DMS53 treated with DMSO at 0.1 percent for 48 hours (cell line): ENCODE results near the gene NACC2.

Source experiments
- DNase-seq: peaks from one replicate; lab custom pipeline; 2025; ENCODE audit not compliant: unreplicated experiment; lab: John Stamatoyannopoulos, UW

The NACC2 gene

GRCh38 chr9:136014147-136014923 is 80.8 kb downstream of the NACC2 start:
- DNase-seq: no peak

GRCh38 chr9:136013524-136014034 is 81.5 kb downstream of the NACC2 start:
- DNase-seq: no peak

DNA sequence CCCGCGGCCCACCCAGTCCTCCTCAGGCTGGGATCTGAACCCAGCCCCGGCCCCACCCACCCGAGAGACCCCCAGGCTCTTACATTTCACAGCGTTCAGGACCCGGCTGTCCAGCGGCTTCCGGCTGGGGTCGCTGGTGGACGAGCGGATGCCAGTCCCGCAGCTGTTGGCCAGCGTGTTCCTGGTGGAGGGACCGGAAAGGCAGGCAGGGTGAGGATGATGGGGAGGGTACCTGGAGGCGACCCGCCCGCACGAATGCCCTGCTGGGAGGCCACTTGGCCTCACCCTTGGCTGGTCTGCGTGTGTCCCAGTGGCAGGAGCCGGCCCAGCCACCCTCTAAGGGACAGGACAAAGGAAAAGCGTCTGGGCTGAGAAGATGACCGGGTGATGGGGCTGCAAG is 82.0 kb downstream of the NACC2 start:
- DNase-seq: no peak

GRCh38 chr9:136012651-136013050 is 82.4 kb downstream of the NACC2 start:
- DNase-seq: no peak

DNA sequence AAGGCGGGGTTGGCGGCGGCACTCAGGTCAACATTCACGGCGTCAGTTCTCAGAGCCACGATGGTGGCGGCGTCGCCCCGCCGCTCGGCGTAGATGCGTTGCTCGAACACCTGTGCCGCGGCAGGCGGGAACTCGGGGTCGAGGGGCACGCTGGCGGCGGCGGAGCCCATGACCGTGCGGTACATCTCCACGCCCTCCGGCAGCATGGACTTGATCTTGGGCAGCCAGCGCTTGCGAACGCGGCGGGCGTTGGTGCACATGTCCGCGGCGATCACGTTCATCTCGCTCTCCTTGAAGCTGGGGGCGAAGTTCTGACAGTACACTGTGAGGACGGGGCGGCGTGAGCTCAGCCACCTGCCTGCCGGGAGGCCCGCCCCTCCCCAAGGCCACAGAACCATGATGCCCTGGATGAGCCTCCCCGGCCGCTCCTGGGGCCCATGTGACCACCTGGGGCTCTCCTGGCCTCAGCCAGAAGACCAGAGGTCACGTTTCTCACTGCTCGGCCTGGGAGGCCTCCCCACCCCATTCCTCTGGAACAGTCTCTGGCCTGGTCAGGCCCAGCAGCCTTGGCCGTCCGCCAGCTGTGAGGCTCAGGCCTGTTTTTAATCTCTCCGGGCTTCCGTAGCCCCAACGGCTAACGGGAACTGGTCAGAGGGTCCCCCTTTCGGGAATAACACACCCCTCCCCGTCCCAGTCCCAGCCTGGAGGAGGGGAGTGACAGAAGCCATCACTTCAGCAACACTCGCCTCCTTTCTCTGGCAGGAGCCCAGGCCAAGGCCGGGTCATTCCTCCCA is 83.2 kb downstream of the NACC2 start:
- no peak for DNase-seq

DNA sequence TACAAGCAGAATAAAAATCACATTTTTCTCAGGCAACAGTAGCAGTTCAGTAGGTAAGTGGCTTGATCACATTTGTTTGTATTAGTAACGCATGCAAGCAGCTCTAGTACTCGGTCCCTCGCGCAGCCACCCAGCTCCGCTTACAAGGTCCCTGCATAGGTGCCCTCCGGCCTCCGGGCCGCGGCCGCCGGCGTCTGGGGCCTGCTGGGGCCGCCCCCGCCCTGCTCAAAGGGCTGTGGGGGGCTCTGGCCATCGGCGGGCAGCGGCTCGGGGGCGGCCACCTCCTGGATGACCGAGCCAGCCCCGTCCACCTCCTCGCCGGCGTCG is 83.8 kb downstream of the NACC2 start:
- DNase-seq: no peak

DNA sequence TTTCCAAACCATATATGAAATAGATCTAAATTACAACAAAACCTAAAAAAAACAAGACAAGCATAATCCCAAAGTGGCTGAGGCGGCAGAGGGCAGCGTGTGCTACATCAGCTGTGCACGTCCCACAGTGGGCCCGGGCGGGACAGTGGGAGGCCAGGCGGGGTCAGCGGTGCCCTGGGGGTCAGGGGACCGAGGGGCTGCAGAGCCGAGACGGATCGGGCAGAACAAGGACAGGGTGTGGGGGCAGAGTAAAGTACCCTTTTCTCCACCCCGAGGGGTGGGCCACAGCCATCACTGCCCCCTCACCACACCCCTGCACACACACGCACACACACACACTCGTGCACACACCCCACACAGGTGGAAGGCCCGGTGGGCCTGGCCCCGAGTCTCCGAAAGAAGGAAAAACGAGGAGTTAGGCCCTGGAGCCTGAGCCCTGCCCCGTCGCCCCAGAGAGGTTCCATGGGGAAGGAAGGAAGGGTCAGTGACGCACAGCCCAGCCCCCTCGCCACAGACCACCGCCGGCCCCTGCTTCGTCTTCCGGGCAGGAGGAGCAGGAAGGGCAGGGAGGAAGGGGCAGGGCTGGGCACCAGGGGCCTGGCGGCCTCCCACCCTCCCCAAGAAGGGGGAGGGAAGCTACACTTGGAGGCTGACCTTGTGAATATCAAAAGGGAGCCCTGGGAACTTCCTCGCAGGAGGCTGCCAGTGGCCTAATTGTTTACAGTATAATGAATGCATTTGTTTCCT is 84.3 kb downstream of the NACC2 start:
- no peak for DNase-seq

GRCh38 chr9:136010176-136010575 is 84.9 kb downstream of the NACC2 start:
- no peak for DNase-seq

DNA sequence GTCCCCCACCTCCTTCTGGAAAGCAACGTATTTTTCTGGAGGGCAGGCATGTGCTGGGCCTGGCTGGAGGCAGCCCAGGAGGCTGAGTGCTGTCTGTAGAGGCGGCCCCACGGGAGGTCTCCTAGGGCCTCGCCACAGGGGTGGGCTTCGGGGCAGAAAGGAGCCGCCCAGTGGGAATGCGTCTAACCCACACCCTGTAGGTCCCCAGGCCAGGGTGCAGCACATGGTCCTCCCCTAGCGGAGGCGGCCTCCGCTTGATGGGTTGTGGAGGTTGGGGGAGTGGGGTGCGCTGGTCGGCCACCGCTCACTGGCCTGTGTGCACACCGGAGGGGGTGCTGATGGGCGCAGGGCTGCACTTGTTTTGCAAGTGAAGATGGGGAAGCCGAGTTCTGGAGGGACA is 85.6 kb downstream of the NACC2 start:
- DNase-seq: no peak

DNA sequence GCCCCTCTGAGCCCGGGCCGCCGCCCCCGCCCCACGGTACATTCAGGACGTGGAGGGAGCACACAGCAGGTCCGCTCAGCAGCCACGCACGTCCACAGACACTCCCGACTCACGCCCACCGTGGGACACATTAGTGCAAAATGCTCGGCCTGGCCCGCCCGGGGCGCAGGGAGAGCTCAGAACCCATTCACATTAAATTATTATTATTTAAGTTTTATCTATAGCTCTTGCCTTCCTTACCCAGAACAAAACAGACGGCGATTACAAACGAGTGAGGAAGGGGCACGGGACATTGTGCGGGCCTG is 86.4 kb downstream of the NACC2 start:
- DNase-seq: no peak

DNA sequence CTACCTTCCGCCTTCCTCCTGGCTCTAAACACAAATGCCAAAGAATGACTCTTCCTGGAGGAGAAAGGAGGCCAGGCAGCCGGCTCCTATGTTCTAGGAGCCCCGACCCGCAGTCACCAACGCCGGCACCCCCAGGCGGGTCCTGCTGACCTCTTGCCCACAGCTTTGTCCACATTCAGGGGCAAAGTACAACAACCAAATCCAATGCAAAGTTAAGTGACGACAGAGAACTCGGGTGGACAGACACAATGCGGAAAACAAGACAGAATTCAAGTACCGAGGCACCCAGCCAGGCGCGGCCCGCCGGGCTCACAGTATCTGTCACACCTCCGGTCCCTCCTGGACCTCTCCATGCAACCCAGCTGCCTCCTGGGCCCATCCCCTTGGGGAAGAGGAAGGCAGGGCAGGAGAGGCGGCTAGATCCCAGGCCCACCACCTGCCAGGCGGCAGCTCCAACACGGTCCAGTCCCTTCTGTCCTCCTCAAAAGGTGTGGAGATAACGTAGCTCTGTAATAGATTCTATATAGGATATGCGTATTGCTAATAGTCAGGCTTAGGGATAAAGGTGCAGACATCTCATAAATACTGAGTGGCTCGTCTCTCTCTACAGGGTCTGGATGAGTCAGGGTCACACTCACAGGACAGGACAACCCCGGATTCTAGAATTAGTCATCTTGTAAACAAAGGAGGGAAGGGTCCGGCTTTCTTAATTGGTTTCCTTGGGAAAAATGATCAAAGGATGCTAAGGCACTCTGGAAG is 87.0 kb downstream of the NACC2 start:
- no peak for DNase-seq

GRCh38 chr9:136007276-136007933 is 87.7 kb downstream of the NACC2 start:
- DNase-seq: no peak

- DNase-seq: no peak
These were observed 88.9 kb downstream of the NACC2 start for GRCh38 chr9:136006169-136006568.

DNA sequence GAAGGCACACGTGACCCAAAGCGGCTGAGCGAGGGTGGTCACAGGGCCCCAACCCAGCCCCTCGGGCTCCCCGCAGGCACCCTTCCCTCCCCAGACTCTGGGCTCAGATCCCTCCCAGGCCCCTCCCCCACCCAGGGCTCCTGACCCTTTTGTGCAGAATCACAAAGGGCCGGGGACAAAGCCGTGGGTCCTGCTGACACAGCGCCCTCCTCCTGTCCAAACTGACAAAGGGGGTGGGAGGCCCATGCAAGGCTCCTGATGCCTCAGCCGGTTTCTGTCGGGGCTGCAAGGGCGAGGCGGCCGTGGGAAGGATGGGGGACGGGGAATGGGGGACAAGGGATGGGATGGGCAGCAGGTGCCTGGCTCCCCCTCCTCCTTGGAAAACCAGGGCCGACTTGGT is 90.4 kb downstream of the NACC2 start:
- DNase-seq: no peak

- no peak for DNase-seq
These were observed 90.9 kb downstream of the NACC2 start for GRCh38 chr9:136004219-136004618.

- no peak for DNase-seq
These were observed 91.5 kb downstream of the NACC2 start for GRCh38 chr9:136003411-136004218.

DNA sequence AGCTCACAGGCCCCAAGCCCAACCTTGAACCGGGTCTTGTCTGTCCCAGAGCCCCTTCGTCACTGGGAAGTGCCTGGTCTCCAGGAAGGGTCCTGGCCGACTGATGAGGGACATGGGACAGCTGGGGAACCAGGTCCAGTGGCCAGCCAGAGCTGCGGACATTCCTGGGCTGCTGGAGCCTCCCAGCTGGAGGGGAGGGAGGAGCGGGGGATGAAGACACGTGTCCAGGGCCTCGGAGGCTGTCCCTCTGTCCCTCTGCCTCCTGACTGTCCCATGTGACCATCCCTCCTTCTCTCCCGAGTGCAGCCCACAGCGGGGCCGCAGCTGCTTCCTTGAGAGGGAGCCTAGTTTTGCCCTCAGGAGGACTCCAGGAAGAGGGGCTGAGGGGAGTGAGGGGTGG is 92.2 kb downstream of the NACC2 start:
- DNase-seq: no peak

- DNase-seq: no peak
These were observed 92.9 kb downstream of the NACC2 start for GRCh38 chr9:136002215-136002614.

DNA sequence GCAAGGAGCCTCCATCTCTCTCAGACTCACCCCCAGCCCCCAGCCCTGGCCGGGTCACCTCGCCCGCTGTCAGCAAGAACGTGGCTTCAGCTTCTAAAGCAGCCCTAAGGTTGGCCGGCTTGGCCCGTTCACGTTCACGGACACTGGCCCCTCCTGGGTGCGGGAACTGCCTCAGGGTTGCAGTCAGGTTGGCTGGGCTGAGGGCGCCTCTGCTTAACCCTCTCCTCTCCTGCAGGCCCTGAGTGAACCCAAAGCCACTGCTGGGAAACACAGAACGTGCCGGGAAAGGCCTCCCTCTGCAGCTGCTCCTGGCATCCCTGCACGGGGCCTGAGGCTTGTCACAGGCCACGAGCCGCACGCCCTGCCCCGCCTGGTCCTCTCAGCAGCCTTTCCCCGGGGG is 93.9 kb downstream of the NACC2 start:
- no peak for DNase-seq
